GM03348 (cell line): ENCODE data around the gene SARDH.

ENCODE experiments used
- DNase-seq: peaks from one replicate; pipeline ENCODE4 v3.0.0; 2012; ENCODE audit warnings: low spot score

The SARDH gene, protein sequence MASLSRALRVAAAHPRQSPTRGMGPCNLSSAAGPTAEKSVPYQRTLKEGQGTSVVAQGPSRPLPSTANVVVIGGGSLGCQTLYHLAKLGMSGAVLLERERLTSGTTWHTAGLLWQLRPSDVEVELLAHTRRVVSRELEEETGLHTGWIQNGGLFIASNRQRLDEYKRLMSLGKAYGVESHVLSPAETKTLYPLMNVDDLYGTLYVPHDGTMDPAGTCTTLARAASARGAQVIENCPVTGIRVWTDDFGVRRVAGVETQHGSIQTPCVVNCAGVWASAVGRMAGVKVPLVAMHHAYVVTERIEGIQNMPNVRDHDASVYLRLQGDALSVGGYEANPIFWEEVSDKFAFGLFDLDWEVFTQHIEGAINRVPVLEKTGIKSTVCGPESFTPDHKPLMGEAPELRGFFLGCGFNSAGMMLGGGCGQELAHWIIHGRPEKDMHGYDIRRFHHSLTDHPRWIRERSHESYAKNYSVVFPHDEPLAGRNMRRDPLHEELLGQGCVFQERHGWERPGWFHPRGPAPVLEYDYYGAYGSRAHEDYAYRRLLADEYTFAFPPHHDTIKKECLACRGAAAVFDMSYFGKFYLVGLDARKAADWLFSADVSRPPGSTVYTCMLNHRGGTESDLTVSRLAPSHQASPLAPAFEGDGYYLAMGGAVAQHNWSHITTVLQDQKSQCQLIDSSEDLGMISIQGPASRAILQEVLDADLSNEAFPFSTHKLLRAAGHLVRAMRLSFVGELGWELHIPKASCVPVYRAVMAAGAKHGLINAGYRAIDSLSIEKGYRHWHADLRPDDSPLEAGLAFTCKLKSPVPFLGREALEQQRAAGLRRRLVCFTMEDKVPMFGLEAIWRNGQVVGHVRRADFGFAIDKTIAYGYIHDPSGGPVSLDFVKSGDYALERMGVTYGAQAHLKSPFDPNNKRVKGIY

DNA sequence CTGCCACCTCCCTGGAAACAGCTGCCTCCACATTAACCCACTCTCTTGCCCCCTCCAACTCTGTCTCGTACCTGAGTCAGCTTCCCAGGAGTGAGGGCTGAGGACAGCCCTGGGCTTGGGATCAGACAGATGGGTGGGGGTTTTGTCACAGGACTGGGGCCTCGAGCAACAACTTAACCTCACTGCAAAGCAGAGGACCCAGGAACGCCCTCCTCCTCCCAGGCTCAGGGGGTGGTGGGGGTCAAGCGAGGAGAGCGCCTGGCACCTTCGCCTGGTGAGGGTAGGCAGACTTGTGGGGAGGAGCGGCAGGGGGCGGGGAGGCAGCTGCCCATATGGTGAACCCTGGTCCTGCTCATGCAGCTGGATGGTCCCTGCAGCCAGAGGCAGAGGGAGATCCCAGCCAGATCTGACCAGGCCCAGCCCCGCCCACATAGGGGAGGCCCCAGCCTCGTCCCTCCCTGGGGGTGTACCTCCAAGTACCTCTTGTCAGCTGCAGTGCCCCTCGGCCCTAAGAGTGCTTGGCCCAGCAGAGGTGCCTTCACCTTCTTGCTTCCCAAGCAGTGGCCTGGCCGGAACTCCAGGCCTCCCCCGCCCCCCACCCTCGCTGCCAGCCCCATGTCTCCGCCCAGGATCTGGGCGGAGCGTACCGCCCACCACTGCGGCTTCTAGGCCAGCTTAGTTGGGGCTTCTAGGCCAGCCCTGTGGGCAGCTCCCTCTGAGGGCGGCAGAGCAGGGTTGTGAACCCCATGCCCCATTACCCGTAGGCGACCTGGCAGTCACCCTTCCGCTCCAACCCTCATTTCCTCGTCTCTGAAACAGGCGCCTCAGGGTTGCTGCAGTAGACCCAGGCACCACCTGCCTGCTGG is at the start of gene SARDH:
Gene SARDH (minus strand): TSS at position 579 of the 866 bp plus-strand sequence. CDS start 4,179 bp downstream, outside the sequence.
- DNase-seq, result peak; percentile 89

DNA sequence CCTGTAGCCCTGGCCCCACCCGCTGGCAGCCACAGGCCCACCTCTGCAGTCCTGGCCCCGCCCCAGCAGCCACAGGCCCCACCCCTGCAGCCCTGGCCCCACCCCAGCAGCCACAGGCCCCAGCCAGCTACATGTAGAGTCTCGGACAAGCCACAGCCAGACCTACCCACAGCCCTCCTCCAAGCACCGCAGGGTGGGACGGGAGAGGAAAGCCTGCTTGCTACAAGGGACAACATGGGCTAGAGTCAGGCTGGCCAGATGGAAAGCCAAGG is 49.5 kb upstream of the SARDH start:
- peak; percentile 70 for DNase-seq

DNA sequence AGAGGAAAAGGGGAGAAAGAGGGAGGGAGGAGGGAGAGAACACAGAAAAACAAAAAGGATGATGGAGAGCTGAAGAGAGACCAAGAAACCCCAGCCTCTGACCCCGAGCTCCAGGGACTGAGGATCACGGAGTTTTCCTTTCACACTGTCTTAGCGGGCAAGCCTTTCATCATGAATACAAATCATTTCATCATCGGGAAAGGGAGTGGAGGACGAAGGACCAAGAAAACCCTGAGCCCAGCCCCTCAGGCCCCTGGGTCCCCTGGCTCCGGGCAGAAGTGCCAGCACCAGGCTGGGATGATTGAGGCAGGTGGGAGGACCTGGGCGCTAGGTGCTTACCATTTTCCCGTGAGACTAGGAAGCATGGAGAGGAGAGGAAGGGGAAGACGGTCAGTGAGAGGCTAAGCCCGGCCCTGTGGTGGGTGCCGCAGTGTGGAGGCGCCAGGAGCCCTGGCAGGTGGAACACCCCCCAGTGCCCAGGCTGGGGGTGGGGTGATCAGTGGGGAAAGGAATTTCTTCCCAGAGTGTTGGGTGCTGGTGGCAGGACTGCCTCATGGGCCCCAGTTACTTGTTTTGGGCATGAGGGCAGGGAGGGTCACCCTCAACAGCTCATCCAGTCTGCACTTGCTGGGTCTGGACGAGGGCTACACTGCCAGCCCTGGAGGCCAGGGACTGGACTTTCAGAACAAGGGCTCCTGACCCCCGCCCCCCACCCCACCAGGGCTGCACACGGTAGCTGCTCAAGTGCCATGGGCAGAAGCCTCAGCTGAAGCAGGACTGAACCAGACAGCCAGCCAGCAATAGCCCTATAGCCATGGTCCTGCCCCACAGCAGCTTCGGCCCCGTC is 49.0 kb upstream of the SARDH start:
- no peak for DNase-seq

DNA sequence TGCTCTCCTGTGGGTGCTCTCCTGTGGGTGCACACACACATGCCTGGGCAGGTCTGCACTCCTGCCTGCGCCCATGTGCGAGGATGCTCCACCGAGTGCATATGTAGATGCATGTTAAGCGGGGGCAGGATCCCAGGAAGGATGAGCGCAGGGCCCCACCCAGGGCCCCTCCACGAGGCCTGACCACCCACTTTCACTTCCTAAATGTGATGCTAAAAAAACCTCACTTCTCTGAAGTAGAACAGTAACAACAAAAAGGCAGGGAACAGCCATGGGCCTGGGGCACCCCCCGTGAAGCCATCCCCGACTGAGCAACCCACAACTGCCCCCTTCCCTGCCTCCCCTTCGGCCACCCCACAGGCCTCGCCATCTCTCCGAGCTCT is 48.2 kb upstream of the SARDH start:
- no peak for DNase-seq

DNA sequence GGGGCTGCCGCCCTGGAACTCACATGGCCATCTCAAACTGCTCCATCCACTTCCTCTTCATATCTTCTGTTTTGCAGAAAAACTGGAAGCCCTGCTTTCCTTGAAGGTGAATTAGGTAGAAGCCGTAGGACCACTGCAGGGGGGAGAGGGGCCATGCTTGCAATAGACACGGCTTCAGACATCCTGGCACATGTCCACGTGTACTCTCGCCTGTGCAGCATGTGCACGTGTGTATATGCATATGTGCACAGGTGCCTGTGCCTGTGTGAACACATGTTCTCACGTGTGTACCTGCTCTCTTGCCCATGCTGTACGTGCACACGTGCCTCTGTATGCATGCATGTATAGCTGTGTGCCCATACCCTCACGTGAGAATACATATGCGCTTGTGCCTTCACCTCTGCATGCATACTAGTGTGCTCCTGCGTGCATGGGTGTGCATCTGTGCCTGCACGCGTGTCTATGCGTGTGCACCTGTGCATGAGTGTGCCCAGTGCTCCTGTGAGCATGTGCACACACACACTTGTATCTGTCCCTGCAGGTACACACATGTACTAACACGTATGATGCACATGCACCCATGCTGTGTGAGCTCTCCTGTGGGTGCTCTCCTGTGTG is 47.7 kb upstream of the SARDH start:
- no peak for DNase-seq

DNA sequence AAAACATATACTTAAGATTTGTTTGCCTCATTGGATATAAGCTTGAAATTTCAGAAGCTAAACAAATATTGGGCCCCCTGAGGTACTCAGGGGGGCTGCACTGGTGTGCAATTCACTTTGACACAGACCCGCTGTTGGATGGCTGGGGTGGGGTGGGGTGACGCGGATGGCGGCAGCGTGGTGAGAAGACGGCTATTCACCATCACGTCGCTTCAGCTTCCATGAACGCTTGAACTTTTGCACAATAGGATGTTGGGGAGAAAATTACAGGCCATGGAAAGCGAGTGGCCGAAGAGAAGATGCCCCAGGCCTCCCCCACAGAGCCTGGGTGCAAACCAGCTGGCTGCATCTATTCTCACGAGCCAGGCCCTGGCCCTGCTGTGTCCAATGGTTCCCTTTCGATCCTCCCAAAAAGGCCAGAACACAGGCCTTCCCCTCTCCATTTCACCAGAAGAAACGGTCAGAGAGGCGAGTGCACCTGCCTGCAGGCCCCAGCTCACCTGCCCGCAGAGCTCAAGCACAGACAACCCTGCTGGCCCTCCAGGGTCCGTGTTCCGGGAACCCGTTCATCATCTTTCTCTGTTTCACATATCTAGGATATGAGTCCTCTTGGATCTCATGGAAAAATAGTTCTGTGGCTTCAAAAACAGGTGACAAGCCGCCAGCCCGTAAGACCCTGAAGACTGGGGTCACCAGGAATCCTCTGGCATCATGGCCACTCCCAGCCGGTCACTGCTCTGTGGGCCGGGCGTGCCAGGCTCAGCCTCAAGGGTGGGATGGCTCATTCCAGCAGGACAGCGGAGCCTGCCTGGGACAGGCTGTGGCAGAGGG is 46.8 kb upstream of the SARDH start:
- no peak for DNase-seq

DNA sequence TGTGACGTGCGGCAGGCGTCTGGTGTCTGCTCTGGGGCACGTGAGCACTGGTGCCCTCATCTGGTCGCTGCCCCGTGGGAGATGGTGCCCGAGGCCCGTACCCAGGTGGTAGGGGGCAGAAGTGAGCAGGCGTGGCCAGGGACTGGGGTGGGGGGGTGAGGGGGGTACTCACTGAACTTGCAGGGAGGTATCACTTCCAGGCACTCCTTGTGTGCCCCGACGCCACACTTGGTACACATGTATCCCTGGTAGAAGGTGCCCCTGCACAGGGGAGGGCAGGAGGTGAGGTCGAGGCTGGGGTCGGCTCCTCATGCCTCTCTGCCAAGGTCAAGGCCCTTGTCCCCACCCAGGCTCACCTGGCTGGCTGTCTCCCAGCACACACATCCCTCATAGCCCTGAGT is 45.2 kb upstream of the SARDH start:
- no peak for DNase-seq

DNA sequence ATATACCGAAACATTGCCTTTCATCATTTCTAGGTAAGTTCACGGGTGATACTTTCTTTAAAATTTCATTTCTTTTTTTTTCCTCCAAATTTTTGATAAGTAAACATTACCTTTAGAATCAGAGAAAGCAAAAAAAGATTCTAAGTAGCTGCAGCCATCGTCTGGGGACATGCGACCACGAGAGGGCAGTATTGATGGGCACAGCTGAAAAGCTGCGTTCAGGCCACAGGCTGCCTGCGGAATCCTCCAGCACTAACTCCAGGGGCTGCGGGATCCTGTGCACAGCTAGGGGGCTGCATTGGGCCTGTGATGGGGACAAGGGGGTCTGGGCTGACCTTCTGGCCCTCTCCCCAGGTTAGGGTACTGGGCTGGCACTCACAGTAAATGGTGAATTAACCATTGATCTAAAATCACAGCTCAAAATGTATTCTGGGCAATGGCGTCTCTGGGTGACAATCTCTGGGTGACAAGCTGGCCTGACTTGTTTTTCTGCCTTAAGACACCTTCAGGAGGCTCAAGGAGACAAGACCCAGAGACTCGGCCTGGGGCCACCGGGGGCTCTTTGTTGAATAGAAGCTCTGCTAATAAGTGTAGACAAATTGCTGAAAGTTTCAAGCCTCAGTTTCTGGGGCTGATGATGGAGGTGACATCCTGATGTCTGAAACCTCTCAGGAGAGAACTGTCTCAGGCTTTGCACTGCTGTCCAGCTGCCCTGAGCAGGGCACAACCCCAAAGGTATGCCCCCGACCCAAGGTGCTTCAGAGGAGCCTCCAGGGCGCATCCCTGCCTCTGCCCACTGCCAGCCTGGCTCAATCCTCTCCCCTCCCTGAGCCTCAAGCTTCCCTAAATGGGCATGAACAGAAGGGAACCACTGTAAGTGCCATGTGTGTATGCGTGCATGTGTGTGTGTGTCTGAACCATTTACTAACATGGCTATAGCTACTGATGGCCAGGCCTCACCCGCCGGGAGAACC is 44.3 kb upstream of the SARDH start:
- peak; percentile 90 for DNase-seq

DNA sequence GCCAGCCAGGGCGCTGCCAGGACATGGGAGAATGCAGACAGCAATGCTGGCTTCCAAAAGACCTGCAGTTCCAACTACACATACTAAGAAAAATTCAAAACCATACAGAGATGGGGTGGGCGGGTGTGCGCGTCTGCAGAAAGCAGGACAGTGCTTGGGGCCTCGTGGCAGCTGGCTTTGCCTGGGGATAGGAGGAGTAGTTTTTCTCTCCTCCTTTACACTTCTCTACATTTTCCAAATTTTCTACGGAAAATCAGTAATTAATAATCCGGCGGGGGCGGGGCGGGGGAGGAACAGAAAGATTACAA is 43.6 kb upstream of the SARDH start:
- no peak for DNase-seq

DNA sequence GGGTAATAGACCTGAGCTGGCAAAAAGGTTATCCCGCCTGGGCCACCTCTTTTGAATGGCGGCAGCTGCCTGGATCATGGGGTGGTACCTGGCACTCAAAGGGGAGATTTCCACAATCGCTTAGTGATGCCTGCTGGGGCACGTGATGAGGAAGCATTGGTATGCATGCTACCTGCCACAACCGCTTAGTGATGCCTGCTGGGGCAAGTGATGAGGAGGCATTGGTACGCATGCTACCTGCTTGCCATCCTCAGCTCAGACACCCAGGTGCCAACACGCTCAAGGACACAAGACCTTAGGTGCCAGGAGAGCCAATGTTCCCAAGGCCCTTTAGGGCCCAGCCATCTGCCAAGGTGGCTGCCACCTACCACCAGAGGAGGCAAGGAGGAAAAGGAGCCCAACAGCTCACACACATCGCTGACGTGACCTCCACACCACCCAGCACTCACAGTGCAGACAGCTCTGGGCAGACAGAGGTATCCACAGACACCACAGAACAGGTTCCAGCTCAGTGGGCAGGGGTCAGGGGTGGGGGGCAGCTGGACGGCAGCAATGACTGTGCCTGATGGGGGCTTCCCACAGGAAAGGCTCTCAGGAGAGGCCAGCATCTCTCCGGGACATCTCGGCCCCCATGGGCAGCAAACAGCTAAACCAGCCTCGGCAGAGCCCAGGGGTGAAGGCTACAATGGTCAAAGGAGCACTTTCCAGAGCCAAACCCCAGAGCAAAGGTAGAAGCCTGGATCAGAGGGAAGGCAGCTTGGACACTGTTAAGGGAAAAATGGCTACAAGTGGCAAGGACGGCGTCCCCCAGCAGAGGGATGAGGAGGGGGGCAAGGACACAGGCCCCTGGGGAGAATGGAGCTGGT is 43.0 kb upstream of the SARDH start:
- no peak for DNase-seq

DNA sequence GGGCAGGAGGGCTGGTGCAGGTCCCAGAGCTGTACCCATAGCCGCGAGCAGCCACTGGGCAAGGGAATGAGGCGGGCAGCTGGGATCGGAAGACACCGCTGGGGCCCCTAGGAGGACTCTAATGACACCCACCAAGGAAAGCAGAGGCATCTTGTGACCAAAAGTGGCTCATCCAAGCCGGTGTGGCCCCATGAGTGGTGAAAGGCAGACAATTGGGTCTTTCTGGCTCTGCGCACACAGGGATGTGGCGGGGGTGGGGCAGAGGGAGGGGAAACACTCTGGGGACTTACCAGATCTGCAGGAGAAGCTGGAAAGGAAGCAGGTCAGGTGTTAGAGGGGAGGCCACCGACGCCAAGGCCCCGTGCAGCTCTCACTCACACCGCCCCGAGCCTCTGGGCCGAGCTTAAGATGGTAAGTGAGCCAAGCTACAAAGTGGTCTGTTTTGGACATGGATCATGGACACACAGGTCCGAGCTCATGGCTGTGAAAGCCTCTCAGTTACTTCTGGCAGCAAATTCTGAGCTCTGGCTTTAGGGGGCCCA is 42.3 kb upstream of the SARDH start:
- no peak for DNase-seq

DNA sequence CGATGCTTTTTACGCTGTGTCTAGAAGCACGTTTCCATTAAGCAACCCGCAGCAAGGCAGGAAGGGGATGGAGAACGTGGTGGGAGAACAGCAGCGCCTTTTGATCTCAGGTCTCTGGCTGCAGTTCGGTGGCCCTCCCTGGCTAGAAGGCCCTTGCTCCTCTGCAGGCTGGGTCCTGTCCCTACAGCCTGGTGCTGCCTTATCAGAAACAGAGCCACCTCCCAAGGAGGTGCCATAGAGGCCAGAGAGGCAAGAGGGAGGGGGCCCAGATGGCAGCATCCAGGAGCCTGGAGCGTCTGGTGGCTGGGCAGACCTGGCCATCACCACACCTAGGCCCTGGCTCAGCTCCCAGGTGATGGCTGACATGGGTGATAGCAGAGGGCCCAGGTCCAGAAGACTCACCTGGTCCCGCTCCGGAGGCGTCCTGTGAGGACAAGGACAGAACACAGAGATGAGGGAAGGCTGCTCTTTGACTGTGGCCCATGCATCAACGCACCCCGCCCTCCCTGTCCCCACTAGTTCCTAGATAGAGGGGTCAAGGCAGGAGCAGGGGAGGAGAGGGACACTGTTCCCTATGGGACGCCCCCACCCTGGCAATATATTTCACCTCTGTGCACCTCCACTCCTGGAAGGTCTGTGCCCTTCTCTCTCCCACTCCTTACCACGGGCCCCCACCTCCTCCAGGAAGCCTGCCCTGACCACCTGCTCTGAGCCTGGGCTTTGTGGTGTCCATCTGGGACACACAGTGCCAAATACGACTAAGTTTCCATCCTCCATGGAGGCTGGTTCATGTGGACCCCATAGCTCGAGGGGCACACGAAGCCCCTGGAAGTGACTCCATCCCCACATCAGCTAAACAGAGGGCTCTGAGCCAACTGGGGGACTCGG is 41.6 kb upstream of the SARDH start:
- DNase-seq, result no peak

DNA sequence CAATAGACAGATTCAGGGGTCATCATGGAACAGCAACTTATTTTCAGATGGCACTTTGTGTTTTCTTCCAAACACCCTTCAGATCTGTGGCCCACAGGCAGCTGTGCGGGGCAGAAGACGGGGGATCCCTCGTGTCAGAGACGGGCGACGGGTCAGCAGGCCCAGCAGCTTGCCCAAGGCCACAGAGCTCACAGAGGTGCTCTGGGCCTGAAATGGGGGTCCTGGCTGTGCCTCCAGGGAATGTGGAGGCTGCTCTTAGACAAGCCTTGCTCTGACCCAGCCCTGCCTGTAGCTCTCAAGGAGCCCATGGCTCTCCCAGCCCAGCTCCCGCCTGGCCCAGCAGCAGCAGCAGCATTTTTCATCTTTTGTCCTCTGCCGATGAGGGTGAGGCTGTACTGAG is 40.9 kb upstream of the SARDH start:
- DNase-seq, result no peak

DNA sequence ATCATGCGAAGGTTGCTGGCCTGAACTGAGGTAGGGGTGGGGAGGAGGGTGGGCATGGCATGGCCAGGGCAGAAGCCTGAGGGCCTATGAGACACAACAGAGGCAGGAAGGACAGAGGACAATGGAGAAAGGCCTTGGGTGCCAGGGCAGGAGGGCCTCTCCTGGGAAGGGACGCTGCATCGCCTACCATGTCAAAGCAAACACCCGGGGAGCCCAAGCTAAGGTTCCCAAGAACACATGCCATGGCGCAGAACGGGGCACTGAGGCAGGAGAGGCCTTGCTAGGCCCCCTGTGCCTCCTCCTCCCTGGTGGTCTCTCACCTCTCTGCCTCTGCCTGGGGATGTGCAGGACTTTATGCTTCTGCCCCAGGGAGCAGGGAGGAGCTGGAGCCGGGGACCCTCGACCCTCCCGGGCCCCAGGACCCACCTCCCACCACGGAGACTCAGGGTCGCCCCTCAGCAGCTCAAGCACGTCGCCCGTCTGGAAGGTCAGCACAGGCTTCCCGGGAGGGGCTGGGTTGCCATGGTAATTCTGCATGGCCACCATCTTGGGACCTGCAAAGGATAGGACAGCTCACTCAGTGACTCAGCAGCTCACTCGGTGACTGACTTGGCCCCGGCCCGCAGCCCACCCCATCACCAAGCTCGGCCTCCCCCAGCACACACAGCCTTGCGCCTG is 40.3 kb upstream of the SARDH start:
- no peak for DNase-seq

DNA sequence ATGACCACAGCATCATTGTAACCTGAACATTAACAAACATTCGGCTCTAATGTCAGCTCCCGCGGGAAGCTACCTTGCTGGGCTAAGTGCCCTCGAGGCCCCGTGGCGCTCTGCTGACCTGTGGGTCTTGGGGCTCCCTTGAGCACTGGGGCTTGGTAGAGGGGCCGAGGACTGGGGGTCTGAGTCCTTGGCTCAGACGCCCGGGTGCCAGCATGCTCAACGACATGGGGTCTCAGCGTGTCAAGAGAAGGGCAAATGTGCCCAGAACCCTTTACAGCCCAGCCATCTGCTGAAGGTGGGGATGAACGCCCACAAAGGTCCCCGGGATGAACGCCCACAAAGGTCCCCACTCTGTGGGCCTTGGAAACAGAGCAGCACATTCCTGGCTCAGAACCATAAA is 39.7 kb upstream of the SARDH start:
- no peak for DNase-seq

DNA sequence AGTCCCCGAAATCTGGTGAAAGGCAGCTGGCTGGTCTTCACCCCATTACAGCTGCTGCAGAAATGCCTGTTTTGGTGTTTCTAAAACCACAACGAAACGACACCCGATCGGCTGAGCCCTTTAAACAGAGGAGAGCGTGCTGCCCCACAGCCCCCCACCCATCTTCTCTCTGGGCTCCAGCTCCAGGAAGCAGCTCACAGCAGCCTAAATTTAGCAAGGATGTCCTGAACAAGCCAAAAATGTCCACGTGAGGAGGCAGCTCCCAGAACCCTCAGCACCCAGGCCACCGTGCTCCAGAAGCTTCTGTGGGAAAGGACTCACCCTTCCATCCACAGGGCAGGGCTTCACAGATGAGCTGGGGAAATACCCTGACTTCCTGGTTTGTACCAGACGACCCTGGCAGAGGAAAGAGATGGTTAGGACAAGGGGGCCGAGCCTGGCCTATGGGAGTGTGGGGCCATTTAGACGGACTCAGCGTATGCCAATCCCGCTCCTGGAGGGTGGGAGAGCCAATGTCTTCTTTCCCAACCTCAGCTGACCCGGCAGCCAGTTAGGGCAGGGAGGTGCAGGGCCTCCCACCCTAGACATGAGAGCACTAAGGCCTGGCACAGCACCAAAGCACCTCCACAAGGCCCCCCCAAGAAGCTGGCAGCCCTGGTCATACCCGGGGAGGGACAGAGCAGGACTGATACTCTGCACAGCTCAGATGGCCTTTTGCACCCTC is 39.1 kb upstream of the SARDH start:
- no peak for DNase-seq
